IMR-90 (cell line): Measurements from ENCODE around the gene MEPCE. TPM values are rescaled to one million over a fixed set of nuclear protein-coding genes. Genes with fewer than 3 reads are reported as not detected.

Experiments used
- ATAC-seq: fragments of 200-7000 bp; cut with Tn5 transposase; 2 replicates; pipeline ENCODE4 v1.9.1; 2020; ENCODE audit warnings: low read depth, mild to moderate bottlenecking, moderate library complexity
- BruUV-seq: library from RNA; stranded (reverse); fragments of 400-500 nt; replicated peaks from 2 replicates; lab custom pipeline; 2021; lab: Mats Ljungman, UMichigan
- CTCF ChIA-PET: fragments of 300-600 bp; formaldehyde crosslinking; extraction: SDS; loops from one replicate; lab custom pipeline; 2021; ENCODE audit warnings: antibody characterized with exemption; lab: Yijun Ruan, JAX
- POLR2A ChIA-PET: fragments of 300-600 bp; sonication (Branson Sonifier 250); formaldehyde crosslinking; loops from one replicate; lab custom pipeline; 2022; ENCODE audit warnings: antibody characterized with exemption; ENCODE audit not compliant: unreplicated experiment; lab: Charles Lee
- DNase-seq: peaks from one replicate; pipeline ENCODE4 v3.0.0; 2013
- H2AFZ ChIP-seq: replicated peaks from 2 replicates; pipeline ENCODE3; 2013; ENCODE audit warnings: low read length, mild to moderate bottlenecking; ENCODE audit not compliant: poor library complexity
- H2AK5ac ChIP-seq: 2 replicates; pipeline ENCODE4 v1.6.1; 2013; ENCODE audit warnings: low read depth, low read length, inconsistent platforms
- H2AK9ac ChIP-seq: replicated peaks from 2 replicates; pipeline ENCODE3; 2013; ENCODE audit warnings: mild to moderate bottlenecking, low read depth, low read length, moderate library complexity; ENCODE audit not compliant: poor library complexity
- H2BK120ac ChIP-seq: 2 replicates; pipeline ENCODE4 v1.6.1; 2013; ENCODE audit warnings: low read depth, low read length, inconsistent platforms
- H2BK15ac ChIP-seq: 3 replicates; pipeline ENCODE4 v1.6.1; 2013; ENCODE audit warnings: low read depth, low read length, inconsistent platforms
- H2BK20ac ChIP-seq: 2 replicates; pipeline ENCODE4 v1.6.1; 2013; ENCODE audit warnings: low read depth, mild to moderate bottlenecking, inconsistent platforms, low read length, moderate library complexity
- H2BK5ac ChIP-seq: 2 replicates; pipeline ENCODE4 v1.6.1; 2013; ENCODE audit warnings: mild to moderate bottlenecking, low read depth, low read length, inconsistent platforms; ENCODE audit not compliant: poor library complexity, severe bottlenecking
- H3K14ac ChIP-seq: replicated peaks from 2 replicates; pipeline ENCODE4 v1.6.1; 2013; ENCODE audit warnings: low read depth, low read length, inconsistent platforms
- H3K18ac ChIP-seq: 2 replicates; pipeline ENCODE4 v1.6.1; 2013; ENCODE audit warnings: low read depth, low read length, control low read depth
- H3K23ac ChIP-seq: 2 replicates; pipeline ENCODE4 v1.6.1; 2013; ENCODE audit warnings: low read depth, low read length, inconsistent platforms
- H3K27ac ChIP-seq: 2 replicates; pipeline ENCODE4 v1.5.1; 2013; ENCODE audit warnings: mild to moderate bottlenecking, control low read depth, low read length; ENCODE audit not compliant: insufficient read depth
- H3K27me3 ChIP-seq: 2 replicates; pipeline ENCODE4 v1.6.1; 2013; ENCODE audit warnings: low read length; ENCODE audit not compliant: control insufficient read depth, insufficient read depth
- H3K36me3 ChIP-seq: 2 replicates; pipeline ENCODE4 v1.6.1; 2013; ENCODE audit warnings: low read length, mixed read lengths; ENCODE audit not compliant: control insufficient read depth, insufficient read depth
- H3K4ac ChIP-seq: 2 replicates; pipeline ENCODE4 v1.6.1; 2013; ENCODE audit warnings: low read depth, low read length, inconsistent platforms
- H3K4me1 ChIP-seq: 2 replicates; pipeline ENCODE4 v1.6.1; 2013; ENCODE audit warnings: low read length, mixed read lengths; ENCODE audit not compliant: control insufficient read depth, insufficient read depth
- H3K4me2 ChIP-seq: 2 replicates; pipeline ENCODE4 v1.6.1; 2013; ENCODE audit warnings: low read depth, mild to moderate bottlenecking, control low read depth, low read length, moderate library complexity
- H3K4me3 ChIP-seq: 2 replicates; pipeline ENCODE4 v1.5.1; 2013; ENCODE audit warnings: low read depth, mild to moderate bottlenecking, control low read depth, low read length, moderate library complexity; ENCODE audit not compliant: insufficient read depth
- H3K56ac ChIP-seq: 2 replicates; pipeline ENCODE4 v1.6.1; 2013; ENCODE audit warnings: low read length, inconsistent platforms; ENCODE audit not compliant: insufficient read depth; ENCODE audit errors: extremely low read depth
- H3K79me1 ChIP-seq, 2 experiments: 2 replicates each; pipeline ENCODE4 v1.6.1; 2013; ENCODE audit warnings: low read length in 2 of 2, inconsistent platforms in 1 of 2, low read depth in 1 of 2
- H3K9ac ChIP-seq: 2 replicates; pipeline ENCODE4 v1.6.1; 2013; ENCODE audit warnings: low read depth, low read length, control low read depth
- H3K9me1 ChIP-seq: 2 replicates; pipeline ENCODE4 v1.6.1; 2013; ENCODE audit warnings: low read length, inconsistent platforms; ENCODE audit not compliant: insufficient read depth
- H3K9me3 ChIP-seq: 2 replicates; pipeline ENCODE4 v1.6.1; 2013; ENCODE audit warnings: low read length; ENCODE audit not compliant: control insufficient read depth, insufficient read depth
- H4K20me1 ChIP-seq: 2 replicates; pipeline ENCODE4 v1.6.1; 2013; ENCODE audit warnings: low read length, inconsistent platforms; ENCODE audit not compliant: insufficient read depth
- H4K5ac ChIP-seq: 2 replicates; pipeline ENCODE4 v1.6.1; 2013; ENCODE audit warnings: mild to moderate bottlenecking, low read depth, low read length, control low read depth
- H4K8ac ChIP-seq, 2 experiments: 2 replicates each; pipeline ENCODE4 v1.6.1; 2013; ENCODE audit warnings: low read depth in 2 of 2, low read length in 2 of 2, control low read depth in 1 of 2, inconsistent platforms in 1 of 2
- H4K91ac ChIP-seq: 2 replicates; pipeline ENCODE4 v1.6.1; 2013; ENCODE audit warnings: low read depth, low read length, inconsistent platforms; ENCODE audit not compliant: insufficient read depth
- CEBPB ChIP-seq: IDR thresholded peaks from 2 replicates; pipeline ENCODE4 v1.6.1; 2012; ENCODE audit warnings: low read depth, low read length, improper control_type of control experiment
- CHD1 ChIP-seq: IDR thresholded peaks from 2 replicates; pipeline ENCODE4 v1.6.1; 2012; ENCODE audit warnings: low read depth, low read length, improper control_type of control experiment
- MAFK ChIP-seq: IDR thresholded peaks from 2 replicates; pipeline ENCODE4 v1.6.1; 2012; ENCODE audit warnings: low read depth, low read length, improper control_type of control experiment
- RCOR1 ChIP-seq: IDR thresholded peaks from 2 replicates; pipeline ENCODE4 v1.6.1; 2012; ENCODE audit warnings: mild to moderate bottlenecking, low read length, improper control_type of control experiment; ENCODE audit not compliant: insufficient replicate concordance
- SMC3 ChIP-seq: fragments of 150-350 bp; IDR thresholded peaks from 2 replicates; pipeline ENCODE4 v1.6.1; 2016; ENCODE audit warnings: low read depth, mild to moderate bottlenecking, antibody characterized with exemption, low read length, moderate library complexity
- WGBS, 2 experiments: methylation state at CpG; one replicate each; pipeline versions ENCODE4 v1.1.5 to v1.1.7; 2013; ENCODE audit warnings: missing lambda C conversion rate in 2 of 2; ENCODE audit not compliant: insufficient read length in 1 of 2; ENCODE audit errors: extremely low coverage in 2 of 2; 5-methylcytosine and 5-hydroxymethylcytosine counted together
- dilution Hi-C: fragments of 300-500 bp; cut with HindIII; formaldehyde crosslinking; loops from one replicate; pipeline ENCODE4 v1.14.3; 2018; ENCODE audit warnings: low sequenced_read_pairs; ENCODE audit not compliant: unreplicated experiment
- in situ Hi-C: fragments of 300-500 bp; cut with MboI; formaldehyde crosslinking; loops from 3 replicates; pipeline ENCODE4 v1.14.3; 2019; ENCODE audit warnings: low sequenced_read_pairs, inconsistent platforms, mixed read lengths
- intact Hi-C: fragments of 100-400 bp; cut with micrococcal nuclease; formaldehyde crosslinking; loops from 2 replicates; pipeline ENCODE4 v1.10.0; 2022
- polyA plus RNA-seq, 3 experiments: library from polyadenylated mRNA; depleted of rRNA; stranded (reverse); fragments of >200 nt; gene quantifications; 2 replicates each; pipeline ENCODE4 v1.2.3, GENCODE V29; 2012; ENCODE audit warnings: low replicate concordance in 1 of 3
- total RNA-seq: library from RNA; depleted of rRNA; stranded (reverse); fragments of >200 nt; gene quantifications from 2 replicates; pipeline ENCODE4 v1.2.3, GENCODE V29; 2012
- TF ChIP-seq, protein P1 (sequence below): conservative IDR thresholded peaks from 2 replicates; pipeline ENCODE4 v1.5.1; 2012; ENCODE audit warnings: mild to moderate bottlenecking, low read depth, low read length, improper control_type of control experiment
- TF ChIP-seq, protein P2 (sequence below): fragments of 150-350 bp; IDR thresholded peaks from 2 replicates; pipeline ENCODE4 v1.6.1; 2017; ENCODE audit warnings: mild to moderate bottlenecking, antibody characterized with exemption, low read length, low read depth

MEPCE gene
- total and polyA plus RNA-seq, 2 of the 4 experiments (the other 2 are of a cell fraction): 18.2 to 22.9 TPM

DNA sequence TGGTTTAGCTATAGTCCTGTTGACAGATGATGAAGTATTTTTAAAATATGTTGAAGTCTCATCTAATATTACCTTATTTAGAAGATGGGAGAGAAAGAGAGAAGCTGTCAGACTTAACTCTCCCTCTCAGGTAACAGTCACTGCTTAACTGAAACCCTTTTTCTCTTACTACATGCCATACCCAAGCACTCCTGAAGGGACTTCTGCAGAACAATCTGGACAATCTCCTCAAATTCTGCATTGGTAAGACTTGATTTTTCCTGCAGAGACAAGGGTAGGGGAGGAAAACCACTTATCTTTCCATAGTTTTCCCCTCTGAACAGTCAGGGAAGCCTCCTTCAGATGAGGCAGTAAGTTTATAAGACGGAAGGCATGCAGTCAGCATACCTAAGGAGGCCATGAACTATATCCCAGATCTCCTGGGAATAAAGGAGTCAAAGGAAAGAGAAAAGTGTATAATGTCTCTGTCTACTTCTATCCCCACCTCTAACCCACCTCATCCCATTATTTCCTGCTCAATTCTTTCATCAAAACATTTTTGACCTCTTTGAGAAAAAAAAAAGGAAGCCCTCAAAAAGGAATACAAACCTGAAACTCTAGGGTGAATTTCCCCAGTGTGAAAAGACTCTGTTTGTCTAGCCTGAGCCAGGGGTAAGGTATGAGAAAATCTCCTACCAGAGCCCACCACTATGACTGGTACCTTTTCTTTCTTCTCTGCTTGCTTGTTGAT is 10.5 kb upstream of the MEPCE start:
- Histone ChIP-seq H3K4me1 (no peaks in the 10 kb centered on the region; the same call in 1 of the 2 replicates), H3K4me2 (no peak overlapping the region), H3K36me3 (no peaks in the 10 kb centered on the region), H3K18ac (no peak overlapping the region), H3K9ac (no peak overlapping the region), H4K20me1 (no peaks in the 10 kb centered on the region), H2BK20ac (no peak overlapping the region), H3K27me3 (no peaks in the 10 kb centered on the region), H2BK15ac (no peak overlapping the region), H4K8ac (no peak overlapping the region), H3K27ac (no peak overlapping the region), H4K91ac (no peak overlapping the region), H3K23ac (no peak overlapping the region), H3K56ac (no peak overlapping the region), H2BK5ac (no peak overlapping the region), H2AK5ac (no peak overlapping the region), H2AFZ (no peak overlapping the region), H3K14ac (no peak overlapping the region), H3K4ac (no peak overlapping the region), H4K5ac (no peak overlapping the region), H2BK120ac (no peak overlapping the region), H2AK9ac (no peak overlapping the region), H3K4me3 (no peak overlapping the region), H3K9me3 (no peaks in the 10 kb centered on the region), H3K79me1 (no peaks in the 10 kb centered on the region), H3K9me1 (no peaks in the 10 kb centered on the region)
- ATAC-seq (peak; percentile 66), DNase-seq (no peak)
- no TSS peak for BruUV-seq
- TF ChIP-seq CEBPB (no peak), SMC3 (no peak), RCOR1 (no peak), CHD1 (no peak), MAFK (no peak)
- TF ChIP-seq, protein P1, sequence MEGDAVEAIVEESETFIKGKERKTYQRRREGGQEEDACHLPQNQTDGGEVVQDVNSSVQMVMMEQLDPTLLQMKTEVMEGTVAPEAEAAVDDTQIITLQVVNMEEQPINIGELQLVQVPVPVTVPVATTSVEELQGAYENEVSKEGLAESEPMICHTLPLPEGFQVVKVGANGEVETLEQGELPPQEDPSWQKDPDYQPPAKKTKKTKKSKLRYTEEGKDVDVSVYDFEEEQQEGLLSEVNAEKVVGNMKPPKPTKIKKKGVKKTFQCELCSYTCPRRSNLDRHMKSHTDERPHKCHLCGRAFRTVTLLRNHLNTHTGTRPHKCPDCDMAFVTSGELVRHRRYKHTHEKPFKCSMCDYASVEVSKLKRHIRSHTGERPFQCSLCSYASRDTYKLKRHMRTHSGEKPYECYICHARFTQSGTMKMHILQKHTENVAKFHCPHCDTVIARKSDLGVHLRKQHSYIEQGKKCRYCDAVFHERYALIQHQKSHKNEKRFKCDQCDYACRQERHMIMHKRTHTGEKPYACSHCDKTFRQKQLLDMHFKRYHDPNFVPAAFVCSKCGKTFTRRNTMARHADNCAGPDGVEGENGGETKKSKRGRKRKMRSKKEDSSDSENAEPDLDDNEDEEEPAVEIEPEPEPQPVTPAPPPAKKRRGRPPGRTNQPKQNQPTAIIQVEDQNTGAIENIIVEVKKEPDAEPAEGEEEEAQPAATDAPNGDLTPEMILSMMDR: no peak
- TF ChIP-seq, protein P2, sequence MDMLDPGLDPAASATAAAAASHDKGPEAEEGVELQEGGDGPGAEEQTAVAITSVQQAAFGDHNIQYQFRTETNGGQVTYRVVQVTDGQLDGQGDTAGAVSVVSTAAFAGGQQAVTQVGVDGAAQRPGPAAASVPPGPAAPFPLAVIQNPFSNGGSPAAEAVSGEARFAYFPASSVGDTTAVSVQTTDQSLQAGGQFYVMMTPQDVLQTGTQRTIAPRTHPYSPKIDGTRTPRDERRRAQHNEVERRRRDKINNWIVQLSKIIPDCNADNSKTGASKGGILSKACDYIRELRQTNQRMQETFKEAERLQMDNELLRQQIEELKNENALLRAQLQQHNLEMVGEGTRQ: no peak
- intact Hi-C loops (no loop called here), in situ Hi-C loops (no loop called here), dilution Hi-C loops (no loop called here)
- ChIA-PET POLR2A (no interaction called here), CTCF (interaction anchor here (0.6 to 1.3 kb wide), 2 partner anchors 10 to 43 kb away, joined by 3 to 5 read pairs; partner anchors contain the start of gene ZCWPW1)
- WGBS, 2 experiments: no CpG with 5 or more reads among the region's 1 CpG
